Smooth muscle cell (in vitro differentiated cells): Measurements from ENCODE around the gene NFE2. TPM values are rescaled to one million over a fixed set of nuclear protein-coding genes. Genes with fewer than 3 reads are reported as not detected.

Experiments used
- DNase-seq: peaks from one replicate; lab custom pipeline; 2025; ENCODE audit not compliant: unreplicated experiment; lab: John Stamatoyannopoulos, UW
- H2AFZ ChIP-seq: fragments of 200-600 bp; sonication (generic); 2 replicates; pipeline ENCODE4 v1.6.0; 2016; ENCODE audit warnings: antibody characterized with exemption, low read depth, mild to moderate bottlenecking
- H3F3A ChIP-seq: fragments of 200-600 bp; sonication (generic); 2 replicates; pipeline ENCODE4 v1.6.0; 2017; ENCODE audit warnings: antibody characterized with exemption, low read depth
- H3K27ac ChIP-seq: fragments of 200-600 bp; sonication (generic); 2 replicates; pipeline ENCODE4 v1.5.1; 2016; ENCODE audit warnings: low read depth, mild to moderate bottlenecking
- H3K27me3 ChIP-seq: fragments of 200-600 bp; sonication (generic); 2 replicates; pipeline ENCODE4 v1.6.1; 2016; ENCODE audit warnings: low read depth, mild to moderate bottlenecking
- H3K36me3 ChIP-seq: fragments of 200-600 bp; sonication (generic); 2 replicates; pipeline ENCODE4 v1.5.1; 2016; ENCODE audit warnings: low read depth
- H3K4me1 ChIP-seq: fragments of 200-600 bp; sonication (generic); 2 replicates; pipeline ENCODE4 v1.5.1; 2016; ENCODE audit warnings: low read depth
- H3K4me2 ChIP-seq: fragments of 200-600 bp; sonication (generic); 2 replicates; pipeline ENCODE4 v1.6.0; 2016; ENCODE audit warnings: mild to moderate bottlenecking
- H3K4me3 ChIP-seq: fragments of 200-600 bp; sonication (generic); 2 replicates; pipeline ENCODE4 v1.5.1; 2016; ENCODE audit warnings: mild to moderate bottlenecking
- H3K79me2 ChIP-seq: fragments of 200-600 bp; sonication (generic); 2 replicates; pipeline ENCODE4 v1.6.0; 2016; ENCODE audit warnings: low read depth, mild to moderate bottlenecking
- H3K9ac ChIP-seq: fragments of 200-600 bp; sonication (generic); 2 replicates; pipeline ENCODE4 v1.6.0; 2016; ENCODE audit warnings: low read depth
- H3K9me3 ChIP-seq: fragments of 200-600 bp; sonication (generic); replicated peaks from 2 replicates; pipeline ENCODE4 v1.5.1; 2016; ENCODE audit warnings: low read depth
- H4K20me1 ChIP-seq: fragments of 200-600 bp; sonication (generic); 2 replicates; pipeline ENCODE4 v1.6.0; 2016; ENCODE audit warnings: low read depth
- CTCF ChIP-seq: fragments of 200-600 bp; sonication (generic); IDR thresholded peaks from 2 replicates; pipeline ENCODE4 v1.5.1; 2017; ENCODE audit warnings: borderline replicate concordance, mild to moderate bottlenecking, antibody characterized with exemption; ENCODE audit not compliant: insufficient read depth, poor library complexity, severe bottlenecking
- WGBS: methylation state at CpG from one replicate; pipeline ENCODE4 v1.1.7; 2016; ENCODE audit warnings: low lambda C conversion rate; 5-methylcytosine and 5-hydroxymethylcytosine counted together
- polyA plus RNA-seq: library from polyadenylated mRNA; unstranded; fragments of >200 nt; fragmentation: Nextera tagmentation; extraction: Ambion mirVana; gene quantifications from 2 replicates; pipeline ENCODE4 v1.2.1, GENCODE V29; 2016
- total RNA-seq: library from RNA; depleted of rRNA; stranded (reverse); fragments of >200 nt; gene quantifications from 2 replicates; pipeline ENCODE4 v1.2.3, GENCODE V29; 2014

Gene NFE2
- total RNA-seq: 0.13 TPM in 1 of 2 replicates, not detected in the other
- 0.24 and 1.9 TPM in 2 replicates for polyA plus RNA-seq

- Histone ChIP-seq H3K27me3 (no peaks in the 10 kb centered on the region), H3K9ac (no peak within 1 kb of the TSS), H3K4me3 (peak within 1 kb of the TSS; percentile 34), H3F3A (no peaks in the 10 kb centered on the region), H3K79me2 (no peaks in the 10 kb centered on the region), H2AFZ (peak within 1 kb of the TSS; percentile 40), H3K4me2 (peak within 1 kb of the TSS; percentile 82), H3K36me3 (no peaks in the 10 kb centered on the region), H3K9me3 (no peaks in the 10 kb centered on the region), H3K4me1 (peaks cover 26% of the 10 kb centered on the region), H3K27ac (no peak within 1 kb of the TSS), H4K20me1 (no peaks in the 10 kb centered on the region)
- TF ChIP-seq CTCF: no peak
- peak; percentile 11 for DNase-seq
- 6% methylated on average over 15 of the region's 26 CpGs for WGBS
These were observed at the start of gene NFE2 for GRCh38 chr12:54300732-54301427. TSS of gene NFE2 (minus strand) at chr12:54301015. CDS start at chr12:54295248, 5,767 bp downstream.

GRCh38 chr12:54349679-54350078 lies 48.9 kb upstream of the NFE2 start:
- Histone ChIP-seq H2AFZ (no peak overlapping the region), H4K20me1 (peaks cover 20% of the 10 kb centered on the region), H3K27me3 (no peaks in the 10 kb centered on the region), H3K36me3 (peaks cover 10% of the 10 kb centered on the region), H3K4me3 (no peak overlapping the region), H3K9ac (no peak overlapping the region), H3K27ac (no peak overlapping the region), H3K9me3 (no peaks in the 10 kb centered on the region), H3K4me1 (peaks cover 58% of the 10 kb centered on the region), H3K4me2 (no peak overlapping the region), H3F3A (peaks cover 33% of the 10 kb centered on the region), H3K79me2 (no peaks in the 10 kb centered on the region)
- no peak for TF ChIP-seq CTCF
- DNase-seq: no peak

GRCh38 chr12:54349036-54349435 lies 48.2 kb upstream of the NFE2 start:
- Histone ChIP-seq H3K27me3 (no peaks in the 10 kb centered on the region), H3K4me1 (peaks cover 55% of the 10 kb centered on the region), H3K36me3 (peaks cover 10% of the 10 kb centered on the region), H3K27ac (no peak overlapping the region), H3K4me2 (no peak overlapping the region), H4K20me1 (peaks cover 20% of the 10 kb centered on the region), H2AFZ (no peak overlapping the region), H3K9me3 (no peaks in the 10 kb centered on the region), H3K79me2 (no peaks in the 10 kb centered on the region), H3K4me3 (no peak overlapping the region), H3K9ac (no peak overlapping the region), H3F3A (peaks cover 33% of the 10 kb centered on the region)
- no peak for TF ChIP-seq CTCF
- WGBS: 89% methylated on average over 4 of the region's 4 CpGs
- no peak for DNase-seq
